H1 (cell line): ENCODE measurements around the gene SPEF2. TPM values are rescaled to one million over a fixed set of nuclear protein-coding genes. Genes with fewer than 3 reads are reported as not detected.

Source experiments
- CTCF ChIA-PET: fragments of 300-600 bp; sonication (Branson Sonifier 250); formaldehyde crosslinking; loops from one replicate; lab custom pipeline; 2021; ENCODE audit not compliant: partially characterized antibody; lab: Charles Lee
- POLR2A ChIA-PET: fragments of 300-600 bp; sonication (Branson Sonifier 250); formaldehyde crosslinking; loops from one replicate; lab custom pipeline; 2021; ENCODE audit warnings: inconsistent platforms; ENCODE audit not compliant: partially characterized antibody; lab: Charles Lee
- DNase-seq, 2 experiments: peaks; one replicate each; pipeline versions ENCODE4 v3.0.0 to v3.0.0-alpha.2; 2010 to 2022; ENCODE audit warnings: low spot score in 2 of 2, low read depth in 1 of 2, mixed read lengths in 1 of 2
- FAIRE-seq: peaks from 2 replicates; lab custom pipeline; 2011; peaks lifted over from hg19 to GRCh38; lab: Jason Lieb, UNC
- H2AFZ ChIP-seq: 2 replicates; pipeline ENCODE4 v1.8.1; 2012; ENCODE audit warnings: low read length, inconsistent platforms
- H2AK5ac ChIP-seq: 2 replicates; pipeline ENCODE4 v1.6.1; 2013; ENCODE audit warnings: low read depth, low read length
- H2BK120ac ChIP-seq: replicated peaks from 2 replicates; pipeline ENCODE3; 2013; ENCODE audit warnings: low read depth, low read length, inconsistent platforms
- H2BK12ac ChIP-seq: 2 replicates; pipeline ENCODE4 v1.6.1; 2013; ENCODE audit warnings: low read depth, low read length
- H2BK15ac ChIP-seq: 2 replicates; pipeline ENCODE4 v1.6.1; 2013; ENCODE audit warnings: low read length
- H2BK20ac ChIP-seq: 2 replicates; pipeline ENCODE4 v1.6.1; 2013; ENCODE audit warnings: low read length
- H2BK5ac ChIP-seq: 2 replicates; pipeline ENCODE4 v1.6.1; 2013; ENCODE audit warnings: low read depth, low read length
- H3K14ac ChIP-seq: 2 replicates; pipeline ENCODE4 v1.6.1; 2013; ENCODE audit warnings: inconsistent platforms; ENCODE audit not compliant: insufficient read length
- H3K18ac ChIP-seq: 2 replicates; pipeline ENCODE4 v1.6.1; 2013; ENCODE audit warnings: low read length; ENCODE audit errors: extremely low read depth
- H3K23ac ChIP-seq: 2 replicates; pipeline ENCODE4 v1.6.1; 2013; ENCODE audit warnings: inconsistent platforms; ENCODE audit not compliant: insufficient read length
- H3K23me2 ChIP-seq: 2 replicates; pipeline ENCODE4 v1.6.1; 2013; ENCODE audit warnings: low read depth, low read length
- H3K27ac ChIP-seq: 2 replicates; pipeline ENCODE4 v1.6.1; 2011; ENCODE audit warnings: low read depth, low read length, inconsistent platforms
- H3K27me3 ChIP-seq, 4 experiments: replicated peaks in 1 of 4; 1 replicate in 1 of 4; 2 replicates in 3 of 4; pipeline versions ENCODE4 v1.6.1 to v1.8.1; 2011 to 2013; ENCODE audit warnings: low read length in 3 of 4, mild to moderate bottlenecking in 3 of 4, inconsistent platforms in 2 of 4, mixed read lengths in 2 of 4, moderate library complexity in 1 of 4; ENCODE audit not compliant: control insufficient read depth in 3 of 4, insufficient read depth in 3 of 4; ENCODE audit errors: extremely low read depth in 1 of 4
- H3K36me3 ChIP-seq, 4 experiments: 2 replicates each; pipeline versions ENCODE4 v1.6.1 to v1.8.1; 2011 to 2013; ENCODE audit warnings: mild to moderate bottlenecking in 4 of 4, low read length in 3 of 4, moderate library complexity in 2 of 4, control low read depth in 1 of 4, inconsistent platforms in 1 of 4; ENCODE audit not compliant: insufficient read depth in 4 of 4, control insufficient read depth in 2 of 4
- H3K4ac ChIP-seq: replicated peaks from 2 replicates; pipeline ENCODE3; 2013; ENCODE audit warnings: low read length, low read depth, mixed read lengths, inconsistent platforms; ENCODE audit not compliant: insufficient read length
- H3K4me1 ChIP-seq, 4 experiments: replicated peaks in 1 of 4; 1 replicate in 1 of 4; 2 replicates in 3 of 4; pipeline versions ENCODE4 v1.6.1 to v1.8.1; 2011 to 2013; ENCODE audit warnings: low read length in 3 of 4, inconsistent platforms in 2 of 4, mixed read lengths in 1 of 4; ENCODE audit not compliant: insufficient read depth in 4 of 4, control insufficient read depth in 3 of 4
- H3K4me2 ChIP-seq, 2 experiments: 2 replicates each; pipeline versions ENCODE4 v1.6.1 to v1.8.1; 2011 to 2013; ENCODE audit warnings: low read depth in 2 of 2, low read length in 2 of 2, control low read depth in 1 of 2, inconsistent platforms in 1 of 2, mild to moderate bottlenecking in 1 of 2; ENCODE audit not compliant: insufficient read depth in 1 of 2
- H3K4me3 ChIP-seq, 4 experiments: fragments of 200-600, 300-600 bp in 1 of 4; sonication (generic), shearing (Covaris generic), sonication (Bioruptor Twin) in 1 of 4; 2 replicates each; pipeline versions ENCODE4 v1.5.1 to v1.8.1; 2011 to 2016; ENCODE audit warnings: low read length in 4 of 4, low read depth in 3 of 4, control low read depth in 2 of 4, inconsistent platforms in 2 of 4, mild to moderate bottlenecking in 2 of 4, mixed read lengths in 1 of 4, moderate library complexity in 1 of 4; ENCODE audit not compliant: insufficient read depth in 2 of 4; ENCODE audit errors: extremely low read depth in 1 of 4
- H3K56ac ChIP-seq: replicated peaks from 2 replicates; pipeline ENCODE3; 2013; ENCODE audit warnings: low read depth, mild to moderate bottlenecking, mixed read lengths, low read length, inconsistent platforms; ENCODE audit not compliant: insufficient read length
- H3K79me1 ChIP-seq: 2 replicates; pipeline ENCODE4 v1.6.1; 2013; ENCODE audit warnings: low read depth, low read length, control low read depth
- H3K79me2 ChIP-seq, 2 experiments: 2 replicates each; pipeline versions ENCODE4 v1.6.1 to v1.8.1; 2012 to 2013; ENCODE audit warnings: low read length in 2 of 2, mild to moderate bottlenecking in 2 of 2, inconsistent platforms in 1 of 2; ENCODE audit not compliant: insufficient read depth in 2 of 2, control insufficient read depth in 1 of 2
- H3K9ac ChIP-seq, 4 experiments: replicated peaks in 1 of 4; 1 replicate in 1 of 4; 2 replicates in 3 of 4; pipeline versions ENCODE4 v1.6.1 to v1.8.1; 2011 to 2013; ENCODE audit warnings: low read depth in 3 of 4, low read length in 3 of 4, control low read depth in 2 of 4, mild to moderate bottlenecking in 2 of 4, moderate library complexity in 2 of 4, inconsistent platforms in 1 of 4; ENCODE audit errors: extremely low read depth in 1 of 4
- H3K9me3 ChIP-seq, 2 experiments: 2 replicates each; pipeline versions ENCODE4 v1.6.1 to v1.8.1; 2012 to 2013; ENCODE audit warnings: mild to moderate bottlenecking in 2 of 2, moderate library complexity in 2 of 2, control low read depth in 1 of 2, inconsistent platforms in 1 of 2, low read depth in 1 of 2, low read length in 1 of 2, mixed read lengths in 1 of 2; ENCODE audit not compliant: insufficient read depth in 2 of 2
- H4K20me1 ChIP-seq, 2 experiments: replicated peaks in 1 of 2; 2 replicates each; pipeline versions ENCODE3 to v1.8.1; 2011 to 2013; ENCODE audit warnings: inconsistent platforms in 2 of 2, low read length in 2 of 2, mild to moderate bottlenecking in 1 of 2; ENCODE audit not compliant: insufficient read depth in 2 of 2, control insufficient read depth in 1 of 2
- H4K5ac ChIP-seq: 2 replicates; pipeline ENCODE4 v1.6.1; 2013; ENCODE audit warnings: low read length, low read depth, mixed read lengths, inconsistent platforms; ENCODE audit not compliant: insufficient read length
- H4K8ac ChIP-seq: 2 replicates; pipeline ENCODE4 v1.8.0; 2013; ENCODE audit warnings: mild to moderate bottlenecking, moderate library complexity, low read length, inconsistent platforms; ENCODE audit not compliant: insufficient read depth; ENCODE audit errors: extremely low read depth
- H4K91ac ChIP-seq: replicated peaks from 2 replicates; pipeline ENCODE3; 2013; ENCODE audit warnings: low read length, mixed read lengths, inconsistent platforms; ENCODE audit not compliant: insufficient read length
- ASH2L ChIP-seq: fragments of 200-600, 300-600 bp; sonication (generic); IDR thresholded peaks from one replicate; pipeline ENCODE4 v1.7.1; 2017; ENCODE audit warnings: low read length
- CBX8 ChIP-seq: fragments of 300-800, 300-1000 bp; sonication (generic); IDR thresholded peaks from 2 replicates; pipeline ENCODE4 v1.7.1; 2016; ENCODE audit warnings: low read depth, low read length, borderline replicate concordance
- EP300 ChIP-seq, 2 experiments: IDR thresholded peaks; 1 replicate in 1 of 2; 2 replicates in 1 of 2; pipeline ENCODE4 v1.6.1; 2011 to 2012; ENCODE audit warnings: low read depth in 2 of 2, low read length in 2 of 2, mild to moderate bottlenecking in 2 of 2, borderline replicate concordance in 1 of 2, inconsistent platforms in 1 of 2, moderate library complexity in 1 of 2
- GABPA ChIP-seq: IDR thresholded peaks from 2 replicates; pipeline ENCODE4 v1.6.1; 2011; ENCODE audit warnings: mild to moderate bottlenecking, low read length, moderate library complexity, borderline replicate concordance; ENCODE audit not compliant: insufficient read depth
- HDAC2 ChIP-seq, 2 experiments: fragments of 300-600 bp in 1 of 2; sonication (generic) in 1 of 2; IDR thresholded peaks; 2 replicates each; pipeline ENCODE4 v1.6.1; 2011 to 2012; ENCODE audit warnings: low read depth in 2 of 2, low read length in 2 of 2, mild to moderate bottlenecking in 2 of 2, moderate library complexity in 2 of 2, borderline replicate concordance in 1 of 2, inconsistent platforms in 1 of 2
- JUN ChIP-seq: IDR thresholded peaks from 2 replicates; pipeline ENCODE4 v1.6.1; 2011; ENCODE audit warnings: low read depth, mild to moderate bottlenecking, improper control_type of control experiment, low read length
- RFX5 ChIP-seq: IDR thresholded peaks from 2 replicates; pipeline ENCODE4 v1.6.1; 2011; ENCODE audit warnings: low read depth, low read length, improper control_type of control experiment, borderline replicate concordance
- SAP30 ChIP-seq: fragments of 300-600 bp; sonication (generic); IDR thresholded peaks from 2 replicates; pipeline ENCODE4 v1.7.1; 2012; ENCODE audit warnings: low read length, moderate library complexity, mild to moderate bottlenecking, inconsistent platforms; ENCODE audit not compliant: insufficient read depth, insufficient replicate concordance
- SP1 ChIP-seq: IDR thresholded peaks from 2 replicates; pipeline ENCODE4 v1.6.1; 2011; ENCODE audit warnings: low read depth, low read length
- TEAD4 ChIP-seq: IDR thresholded peaks from 2 replicates; pipeline ENCODE4 v1.6.1; 2012; ENCODE audit warnings: low read depth, low read length, inconsistent platforms, mixed read lengths
- WGBS, 2 experiments: shearing (Covaris generic) in 1 of 2; methylation state at CpG; one replicate each; pipeline versions ENCODE4 v1.1.6 to v1.1.7; 2013 to 2015; ENCODE audit warnings: low lambda C conversion rate in 2 of 2, mixed read lengths in 2 of 2, inconsistent platforms in 1 of 2, low coverage in 1 of 2, missing lambda C conversion rate in 1 of 2; ENCODE audit not compliant: insufficient replicate concordance in 2 of 2, insufficient coverage in 1 of 2, insufficient read length in 1 of 2; ENCODE audit errors: extremely low coverage in 1 of 2, missing lambda C conversion rate in 1 of 2; 5-methylcytosine and 5-hydroxymethylcytosine counted together
- polyA plus RNA-seq, 7 experiments: library from polyadenylated mRNA; depleted of rRNA in 3 of 7; stranded (reverse) in 5 of 7; unstranded in 2 of 7; fragments of >200 nt in 5 of 7; fragments of 200-250 nt in 2 of 7; gene quantifications; 1 replicate in 5 of 7; 2 replicates in 1 of 7; 4 replicates in 1 of 7; pipeline versions ENCODE4 v1.2.1 to v1.2.3, GENCODE V29; 2011 to 2013; ENCODE audit warnings: missing spikeins in 2 of 7, mixed read lengths in 2 of 7
- total RNA-seq: library from RNA; stranded (reverse); fragmentation: NEBNext Ultra II Directional; extraction: Animal tissue kit (Norgen Biotek cat#: 25700); gene quantifications from 2 replicates; pipeline ENCODE4 v1.2.1, GENCODE V29; 2021
- TF ChIP-seq, protein P1 (sequence below): IDR thresholded peaks from 2 replicates; pipeline ENCODE4 v1.6.1; 2012; ENCODE audit warnings: inconsistent platforms

The SPEF2 gene
- total and polyA plus RNA-seq, 2 of the 8 experiments (the other 6 are each of a cell fraction or from before 2014, with no cell fraction given) = 0.14 to 0.73 TPM

- H2BK15ac ChIP-seq = no peak overlapping the region
- H3K4me3 ChIP-seq = no peak overlapping the region
- H2AK5ac ChIP-seq = no peak overlapping the region
- H4K91ac ChIP-seq = no peak overlapping the region
- no peaks in the 10 kb centered on the region for H4K20me1 ChIP-seq
- POLR2A ChIA-PET = no interaction called here
- no peak overlapping the region for H3K23ac ChIP-seq
- CTCF ChIA-PET = interaction anchor here (1.5 kb wide), 1 partner anchor 51 kb away, joined by 4 read pairs; no protein-coding TSS in a partner anchor
- no peaks in the 10 kb centered on the region for H3K79me2 ChIP-seq
- H3K27ac ChIP-seq = no peak overlapping the region
- H2BK120ac ChIP-seq = no peak overlapping the region
- FAIRE-seq = no peak
- TF ChIP-seq SAP30 (no peak), HDAC2 (IDR thresholded peaks at IDR 0.05; ENCODE audit: borderline replicate concordance in 1 of 2, low read depth in 2 of 2, low read length in 2 of 2) (no peak), GABPA (no peak), SP1 (no peak), ASH2L (no peak), RFX5 (no peak), CBX8 (no peak), TEAD4 (no peak), JUN (no peak), EP300 (IDR thresholded peaks at IDR 0.05; ENCODE audit: borderline replicate concordance in 1 of 2, low read depth in 2 of 2, low read length in 2 of 2) (no peak)
- TF ChIP-seq, protein P1, sequence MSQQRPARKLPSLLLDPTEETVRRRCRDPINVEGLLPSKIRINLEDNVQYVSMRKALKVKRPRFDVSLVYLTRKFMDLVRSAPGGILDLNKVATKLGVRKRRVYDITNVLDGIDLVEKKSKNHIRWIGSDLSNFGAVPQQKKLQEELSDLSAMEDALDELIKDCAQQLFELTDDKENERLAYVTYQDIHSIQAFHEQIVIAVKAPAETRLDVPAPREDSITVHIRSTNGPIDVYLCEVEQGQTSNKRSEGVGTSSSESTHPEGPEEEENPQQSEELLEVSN = no peak
- no peak overlapping the region for H3K56ac ChIP-seq
- no peaks in the 10 kb centered on the region for H3K9me3 ChIP-seq
- no peak for DNase-seq
- no peaks in the 10 kb centered on the region for H3K79me1 ChIP-seq
- H3K9ac ChIP-seq = no peak overlapping the region
- no peaks in the 10 kb centered on the region for H3K27me3 ChIP-seq
- no peak overlapping the region for H2BK20ac ChIP-seq
- H3K36me3 ChIP-seq = no peaks in the 10 kb centered on the region
- 91% methylated on average over 4 of the region's 4 CpGs; no CpG with 5 or more reads in 1 of the 2 experiments for WGBS, 2 experiments
- no peak overlapping the region for H2BK12ac ChIP-seq
- no peak overlapping the region for H3K14ac ChIP-seq
- H4K8ac ChIP-seq = no peak overlapping the region
- H4K5ac ChIP-seq = no peak overlapping the region
- H3K23me2 ChIP-seq = no peaks in the 10 kb centered on the region
- no peak overlapping the region for H2BK5ac ChIP-seq
- H3K4me2 ChIP-seq = no peak overlapping the region
- H3K18ac ChIP-seq = no peak overlapping the region
- no peak overlapping the region for H3K4ac ChIP-seq
- no peaks in the 10 kb centered on the region for H3K4me1 ChIP-seq
- H2AFZ ChIP-seq = no peak overlapping the region
Measured at GRCh38 chr5:35828082-35828598, 210.5 kb downstream of the SPEF2 start.
